Gastroesophageal sphincter (tissue), 4 donors: Measurements from ENCODE around the gene BBOX1. TPM values are rescaled to one million over a fixed set of nuclear protein-coding genes. Genes with fewer than 3 reads are reported as not detected.

ENCODE experiments used
- ATAC-seq: fragments of 150-250 bp; one replicate; pipeline ENCODE4 v1.9.1; 2016; ENCODE audit warnings: mild to moderate bottlenecking, moderate library complexity
- H3K27ac ChIP-seq, 4 donors: fragments of 200-600 bp; sonication (generic) in 3 of 4; 1 replicate in 3 of 4; 2 replicates in 1 of 4; pipeline ENCODE4 v1.5.1; 2016 to 2019
- H3K27me3 ChIP-seq: fragments of 200-600 bp; sonication (generic); one replicate; pipeline ENCODE4 v1.5.1; 2019
- H3K36me3 ChIP-seq, 2 donors: fragments of 200-600 bp; sonication (generic); one replicate each; pipeline ENCODE4 v1.5.1; 2019; ENCODE audit warnings: control low read depth in 1 of 2
- H3K4me1 ChIP-seq, 3 donors: fragments of 200-600 bp; sonication (generic); 1 replicate in 2 of 3; 2 replicates in 1 of 3; pipeline ENCODE4 v1.5.1; 2016 to 2019; ENCODE audit warnings: control low read depth in 2 of 3
- H3K4me3 ChIP-seq, 2 donors: fragments of 200-600 bp; sonication (generic); one replicate each; pipeline ENCODE4 v1.5.1; 2019; ENCODE audit warnings: mild to moderate bottlenecking in 1 of 2, moderate library complexity in 1 of 2
- H3K9me3 ChIP-seq, 3 donors: fragments of 200-600 bp; sonication (generic); one replicate each; pipeline ENCODE4 v1.5.1; 2017 to 2019; ENCODE audit warnings: control low read depth in 2 of 3
- CTCF ChIP-seq, 4 experiments: fragments of 200-600 bp in 2 of 4; fragments of 450-650 bp in 2 of 4; sonication (generic) in 1 of 4; IDR thresholded peaks; one replicate each; pipeline ENCODE4 v1.5.1; 2017 to 2019; ENCODE audit warnings: antibody characterized with exemption in 4 of 4, mild to moderate bottlenecking in 2 of 4, moderate library complexity in 2 of 4
- EP300 ChIP-seq: sonication (generic); formaldehyde crosslinking; IDR thresholded peaks from one replicate; pipeline ENCODE4 v1.6.1; 2017; ENCODE audit warnings: antibody characterized with exemption, mild to moderate bottlenecking
- POLR2A ChIP-seq, 2 donors: fragments of 450-650 bp; IDR thresholded peaks; one replicate each; pipeline ENCODE4 v1.6.1; 2017; ENCODE audit warnings: antibody characterized with exemption in 2 of 2, mild to moderate bottlenecking in 2 of 2, moderate library complexity in 1 of 2
- POLR2AphosphoS5 ChIP-seq: sonication (generic); formaldehyde crosslinking; IDR thresholded peaks from one replicate; pipeline ENCODE4 v1.6.1; 2017; ENCODE audit warnings: antibody characterized with exemption
- WGBS, 2 donors: methylation state at CpG; one replicate each; pipeline ENCODE4 v1.1.5; 2018; ENCODE audit warnings: low coverage in 1 of 2; 5-methylcytosine and 5-hydroxymethylcytosine counted together
- total RNA-seq, 4 donors: library from RNA; depleted of rRNA; stranded (reverse); fragments of >200 nt; gene quantifications; one replicate each; pipeline ENCODE4 v1.1.0, GENCODE V29; 2016

Gene BBOX1
- total RNA-seq, 4 donors from 2014 or later: 0.67 to 4.4 TPM; not detected in 2

DNA sequence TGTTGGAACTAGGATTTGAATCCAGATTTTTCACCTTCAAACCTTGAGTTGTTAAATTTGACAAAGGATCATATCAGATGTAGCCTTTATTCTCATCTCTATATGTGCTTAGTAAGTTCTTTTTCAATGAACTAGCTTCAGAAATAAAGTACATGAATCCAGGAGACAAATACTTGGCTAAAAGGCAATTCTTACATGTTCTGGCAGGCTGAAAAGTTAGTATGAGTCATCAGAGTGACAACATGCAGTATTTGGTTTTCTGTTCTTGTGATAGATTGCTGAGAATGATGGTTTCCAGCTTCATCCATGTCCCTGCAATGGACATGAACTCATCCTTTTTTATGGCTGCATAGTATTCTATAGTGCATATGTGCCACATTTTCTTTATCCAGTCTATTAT is 40.4 kb downstream of the BBOX1 start:
- Histone ChIP-seq H3K9me3 (no peaks in the 10 kb centered on the region), H3K4me1 (no peaks in the 10 kb centered on the region), H3K27ac (no peak overlapping the region), H3K36me3 (no peaks in the 10 kb centered on the region), H3K4me3 (no peak overlapping the region), H3K27me3 (no peaks in the 10 kb centered on the region)
- TF ChIP-seq POLR2A (IDR thresholded peaks at IDR 0.05): no peak
- no peak for TF ChIP-seq POLR2AphosphoS5
- no peak for TF ChIP-seq CTCF (IDR thresholded peaks at IDR 0.05)
- no peak for TF ChIP-seq EP300
- no peak for ATAC-seq

DNA sequence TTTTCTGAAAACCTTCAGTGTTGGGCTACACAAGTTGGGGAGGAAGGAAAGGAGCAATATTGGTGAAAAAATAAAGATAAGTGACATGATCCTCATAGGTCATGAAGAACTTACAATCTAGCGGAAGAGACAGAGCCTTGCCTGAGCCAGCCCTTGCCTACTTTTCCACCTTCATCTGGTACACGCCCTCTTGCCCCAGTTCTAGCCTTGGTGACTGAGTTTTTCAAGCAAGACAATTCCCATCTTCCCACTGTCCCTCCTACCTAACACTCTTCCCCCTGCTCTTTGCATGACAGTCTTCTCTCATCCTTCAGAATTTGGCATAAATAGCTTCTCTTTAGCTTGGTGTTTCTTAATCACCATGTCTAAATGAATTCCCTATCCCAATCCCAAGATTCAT is 42.6 kb downstream of the BBOX1 start:
- no peak overlapping the region for H3K4me3 ChIP-seq
- no peak overlapping the region for H3K27ac ChIP-seq
- no peaks in the 10 kb centered on the region for H3K36me3 ChIP-seq
- no peak for TF ChIP-seq POLR2AphosphoS5
- no peak for TF ChIP-seq EP300
- no peak for TF ChIP-seq CTCF (IDR thresholded peaks at IDR 0.05)
- no peak for TF ChIP-seq POLR2A (IDR thresholded peaks at IDR 0.05)
- no peak for ATAC-seq
- H3K27me3 ChIP-seq: no peaks in the 10 kb centered on the region
- WGBS, 2 donors: 83 to 96% methylated on average over 2 of the region's 2 CpGs
- H3K4me1 ChIP-seq: peaks cover 0 to 3% (median 0%) of the 10 kb centered on the region in 3 donors
- H3K9me3 ChIP-seq: no peaks in the 10 kb centered on the region

GRCh38 chr11:27083782-27084181 is 43.2 kb downstream of the BBOX1 start:
- Histone ChIP-seq H3K4me1 (peaks cover 0 to 8% (median 0%) of the 10 kb centered on the region in 3 donors), H3K9me3 (no peaks in the 10 kb centered on the region), H3K27me3 (no peaks in the 10 kb centered on the region), H3K4me3 (no peak overlapping the region), H3K36me3 (no peaks in the 10 kb centered on the region), H3K27ac (no peak overlapping the region)
- ATAC-seq: no peak
- TF ChIP-seq POLR2AphosphoS5 (no peak), EP300 (no peak), CTCF (IDR thresholded peaks at IDR 0.05) (no peak), POLR2A (IDR thresholded peaks at IDR 0.05) (no peak)

GRCh38 chr11:27084518-27084917 is 43.9 kb downstream of the BBOX1 start:
- no peak overlapping the region for H3K4me3 ChIP-seq
- no peaks in the 10 kb centered on the region for H3K36me3 ChIP-seq
- H3K27ac ChIP-seq: no peak overlapping the region
- no peaks in the 10 kb centered on the region for H3K9me3 ChIP-seq
- H3K27me3 ChIP-seq: no peaks in the 10 kb centered on the region
- ATAC-seq: no peak
- peaks cover 0 to 12% (median 0%) of the 10 kb centered on the region in 3 donors for H3K4me1 ChIP-seq
- TF ChIP-seq EP300: no peak
- no peak for TF ChIP-seq CTCF (IDR thresholded peaks at IDR 0.05)
- TF ChIP-seq POLR2A (IDR thresholded peaks at IDR 0.05): no peak
- no peak for TF ChIP-seq POLR2AphosphoS5

- H3K27ac ChIP-seq: no peak overlapping the region
Observed at GRCh38 chr11:27085111-27085510, 44.5 kb downstream of the BBOX1 start.

More at GRCh38 chr11:27085111-27085510, 44.5 kb downstream of the BBOX1 start:
- TF ChIP-seq POLR2AphosphoS5 (no peak), EP300 (no peak), POLR2A (IDR thresholded peaks at IDR 0.05) (no peak), CTCF (IDR thresholded peaks at IDR 0.05) (no peak)
- ATAC-seq: no peak
- H3K9me3 ChIP-seq: peaks cover 0 to under 1% (median 0%) of the 10 kb centered on the region in 3 donors
- H3K27me3 ChIP-seq: no peaks in the 10 kb centered on the region
- WGBS, 2 donors: 71 to 94% methylated on average over 1 of the region's 1 CpG
- H3K4me1 ChIP-seq: peaks cover 0 to 12% (median 0%) of the 10 kb centered on the region in 3 donors
- no peak overlapping the region for H3K4me3 ChIP-seq
- no peaks in the 10 kb centered on the region for H3K36me3 ChIP-seq
